Testis (tissue), 2 donors: Measurements from ENCODE around the gene RBMX.

ENCODE experiments used
- POLR2A ChIP-seq: fragments of 450-650 bp; IDR thresholded peaks from one replicate; pipeline ENCODE4 v1.6.1; 2017; ENCODE audit warnings: antibody characterized with exemption, mild to moderate bottlenecking, moderate library complexity
- TF ChIP-seq, protein P1 (sequence below), 3 experiments: fragments of 450-650 bp in 2 of 3; fragments of 200-600 bp in 1 of 3; sonication (generic) in 1 of 3; IDR thresholded peaks; one replicate each; pipeline ENCODE4 v1.5.1; 2016 to 2019; ENCODE audit warnings: antibody characterized with exemption in 3 of 3, mild to moderate bottlenecking in 2 of 3, moderate library complexity in 1 of 3

DNA sequence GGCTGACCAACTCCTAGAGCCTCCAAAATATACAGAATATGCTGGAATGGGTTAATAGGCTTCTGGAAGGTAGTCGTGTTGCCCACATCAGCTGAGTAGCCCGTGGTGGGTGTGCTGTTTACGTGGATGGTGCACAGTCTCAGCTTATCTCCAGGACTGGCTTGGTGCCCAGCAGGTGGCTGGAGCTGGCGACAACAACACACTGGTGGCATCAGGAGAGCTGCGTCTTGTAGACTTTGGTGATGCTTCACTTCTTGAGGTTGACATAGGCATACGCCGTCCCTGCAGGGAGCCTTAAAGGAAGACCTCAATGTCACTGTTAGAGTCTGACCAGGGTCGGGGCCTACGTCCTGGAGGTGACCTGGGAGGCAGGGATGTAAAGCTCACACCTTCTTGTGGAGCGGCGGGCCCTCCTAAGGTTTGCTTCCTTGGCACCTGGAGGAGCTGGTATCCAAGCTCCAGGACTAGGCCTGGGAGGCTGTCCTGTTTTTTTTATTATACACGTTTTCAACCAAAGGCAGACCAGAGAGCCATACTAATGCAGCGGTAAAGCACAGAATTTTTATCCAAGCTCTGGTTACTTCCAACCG is 26.5 kb upstream of the RBMX start:
- TF ChIP-seq POLR2A = no peak
- TF ChIP-seq, protein P1, sequence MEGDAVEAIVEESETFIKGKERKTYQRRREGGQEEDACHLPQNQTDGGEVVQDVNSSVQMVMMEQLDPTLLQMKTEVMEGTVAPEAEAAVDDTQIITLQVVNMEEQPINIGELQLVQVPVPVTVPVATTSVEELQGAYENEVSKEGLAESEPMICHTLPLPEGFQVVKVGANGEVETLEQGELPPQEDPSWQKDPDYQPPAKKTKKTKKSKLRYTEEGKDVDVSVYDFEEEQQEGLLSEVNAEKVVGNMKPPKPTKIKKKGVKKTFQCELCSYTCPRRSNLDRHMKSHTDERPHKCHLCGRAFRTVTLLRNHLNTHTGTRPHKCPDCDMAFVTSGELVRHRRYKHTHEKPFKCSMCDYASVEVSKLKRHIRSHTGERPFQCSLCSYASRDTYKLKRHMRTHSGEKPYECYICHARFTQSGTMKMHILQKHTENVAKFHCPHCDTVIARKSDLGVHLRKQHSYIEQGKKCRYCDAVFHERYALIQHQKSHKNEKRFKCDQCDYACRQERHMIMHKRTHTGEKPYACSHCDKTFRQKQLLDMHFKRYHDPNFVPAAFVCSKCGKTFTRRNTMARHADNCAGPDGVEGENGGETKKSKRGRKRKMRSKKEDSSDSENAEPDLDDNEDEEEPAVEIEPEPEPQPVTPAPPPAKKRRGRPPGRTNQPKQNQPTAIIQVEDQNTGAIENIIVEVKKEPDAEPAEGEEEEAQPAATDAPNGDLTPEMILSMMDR (IDR thresholded peaks at IDR 0.05) = no peak
